DOHH2 (cell line): Measurements from ENCODE around the gene GLI1.

Experiments used
- CTCF ChIP-seq: fragments of 200-600 bp; sonication (generic); IDR thresholded peaks from one replicate; pipeline ENCODE4 v1.5.1; 2014; ENCODE audit warnings: antibody characterized with exemption, mild to moderate bottlenecking, low read depth, low read length; ENCODE audit not compliant: poor library complexity, severe bottlenecking
- EZH2phosphoT487 ChIP-seq: fragments of 200-600 bp; sonication (generic); IDR thresholded peaks from 2 replicates; pipeline ENCODE4 v1.6.1; 2017; ENCODE audit warnings: borderline replicate concordance, mild to moderate bottlenecking, antibody characterized with exemption, low read length, moderate library complexity, mixed read lengths

- TF ChIP-seq CTCF (no peak), EZH2phosphoT487 (no peak)
Observed at GRCh38 chr12:57460468-57460784, 841 bp downstream of the GLI1 start.
